Thymus (tissue), 11 donors: ENCODE results near the gene DNAJC16. TPM values are rescaled to one million over a fixed set of nuclear protein-coding genes. Genes with fewer than 3 reads are reported as not detected.

Experiments used
- DNase-seq, 9 donors: peaks; one replicate each; pipeline ENCODE4 v3.0.0-alpha.2; 2013; ENCODE audit warnings: low spot score in 9 of 9, low read depth in 6 of 9, missing footprints in 1 of 9
- H3K27ac ChIP-seq, 2 donors: one replicate each; pipeline ENCODE4 v1.5.1; 2013; ENCODE audit warnings: control low read depth in 1 of 2, low read depth in 1 of 2, low read length in 1 of 2, mild to moderate bottlenecking in 1 of 2, moderate library complexity in 1 of 2
- H3K27me3 ChIP-seq, 2 donors: one replicate each; pipeline ENCODE4 v1.5.1; 2013; ENCODE audit warnings: low read length in 1 of 2; ENCODE audit not compliant: control insufficient read depth in 2 of 2, insufficient read depth in 1 of 2
- H3K36me3 ChIP-seq, 2 donors: one replicate each; pipeline ENCODE4 v1.5.1; 2013; ENCODE audit warnings: low read length in 1 of 2, mild to moderate bottlenecking in 1 of 2, moderate library complexity in 1 of 2; ENCODE audit not compliant: control insufficient read depth in 2 of 2, insufficient read depth in 2 of 2
- H3K4me1 ChIP-seq, 2 donors: one replicate each; pipeline ENCODE4 v1.5.1; 2013; ENCODE audit warnings: low read length in 2 of 2; ENCODE audit not compliant: control insufficient read depth in 2 of 2, insufficient read depth in 2 of 2
- H3K4me3 ChIP-seq, 2 donors: one replicate each; pipeline ENCODE4 v1.5.1; 2013; ENCODE audit warnings: low read length in 2 of 2, control low read depth in 1 of 2, mild to moderate bottlenecking in 1 of 2
- H3K9me3 ChIP-seq, 2 donors: one replicate each; pipeline ENCODE4 v1.5.1; 2013; ENCODE audit warnings: low read length in 1 of 2, mild to moderate bottlenecking in 1 of 2; ENCODE audit not compliant: control insufficient read depth in 2 of 2, insufficient read depth in 1 of 2
- WGBS: extraction: QIAGEN DNeasy Blood & Tissue Kit; methylation state at CpG from one replicate; pipeline ENCODE4 v1.1.7; 2013; 5-methylcytosine and 5-hydroxymethylcytosine counted together
- polyA plus RNA-seq: library from polyadenylated mRNA; stranded (reverse); fragments of 200-250 nt; gene quantifications from one replicate; pipeline ENCODE4 v1.2.3, GENCODE V29; 2013
- total RNA-seq: library from RNA; stranded (reverse); fragments of 120-200 nt; gene quantifications from one replicate; pipeline ENCODE4 v1.2.4, GENCODE V29; 2013
- donor health status: healthy.

The DNAJC16 gene
- total and polyA plus RNA-seq, 2 donors, result 6.5 to 8.4 TPM

GRCh38 chr1:15542388-15543250 lies 16.0 kb downstream of the DNAJC16 start:
- Histone ChIP-seq H3K27ac (no peak overlapping the region), H3K36me3 (peaks cover 34 to 62% of the 10 kb centered on the region in 2 donors), H3K27me3 (no peaks in the 10 kb centered on the region), H3K4me1 (no peaks in the 10 kb centered on the region), H3K9me3 (no peaks in the 10 kb centered on the region), H3K4me3 (no peak overlapping the region)
- WGBS, result 97% methylated on average over 7 of the region's 7 CpGs
- DNase-seq, result no peak

GRCh38 chr1:15543251-15543588 lies 16.6 kb downstream of the DNAJC16 start:
- H3K36me3 ChIP-seq, result peaks cover 36 to 64% of the 10 kb centered on the region in 2 donors
- no peak for DNase-seq
- H3K4me1 ChIP-seq, result no peaks in the 10 kb centered on the region
- no peak overlapping the region for H3K27ac ChIP-seq
- H3K27me3 ChIP-seq, result no peaks in the 10 kb centered on the region
- WGBS, result over 99% methylated on average over 5 of the region's 5 CpGs
- H3K4me3 ChIP-seq, result no peak overlapping the region
- no peaks in the 10 kb centered on the region for H3K9me3 ChIP-seq

GRCh38 chr1:15543589-15544568 lies 17.2 kb downstream of the DNAJC16 start:
- H3K4me1 ChIP-seq, result no peaks in the 10 kb centered on the region
- DNase-seq, result no peak
- no peak overlapping the region for H3K4me3 ChIP-seq
- no peaks in the 10 kb centered on the region for H3K9me3 ChIP-seq
- peaks cover 38 to 59% of the 10 kb centered on the region in 2 donors for H3K36me3 ChIP-seq
- WGBS, result 98% methylated on average over 12 of the region's 12 CpGs
- no peak overlapping the region for H3K27ac ChIP-seq
- H3K27me3 ChIP-seq, result no peaks in the 10 kb centered on the region

GRCh38 chr1:15546641-15547040 lies 20.0 kb downstream of the DNAJC16 start:
- H3K36me3 ChIP-seq, result peaks cover 35 to 48% of the 10 kb centered on the region in 2 donors
- 97% methylated on average over 2 of the region's 2 CpGs for WGBS

GRCh38 chr1:15550573-15550972 lies 23.9 kb downstream of the DNAJC16 start:
- no peaks in the 10 kb centered on the region for H3K9me3 ChIP-seq
- 96% methylated on average over 6 of the region's 6 CpGs for WGBS
- no peaks in the 10 kb centered on the region for H3K27me3 ChIP-seq
- DNase-seq, result no peak
- H3K27ac ChIP-seq, result no peak overlapping the region
- H3K36me3 ChIP-seq, result peaks cover 20% of the 10 kb centered on the region in 2 donors
- no peaks in the 10 kb centered on the region for H3K4me1 ChIP-seq
- H3K4me3 ChIP-seq, result no peak overlapping the region

More at GRCh38 chr1:15546641-15547040, 20.0 kb downstream of the DNAJC16 start:
- H3K9me3 ChIP-seq, result no peaks in the 10 kb centered on the region
- DNase-seq, result no peak
- no peaks in the 10 kb centered on the region for H3K4me1 ChIP-seq
- H3K27me3 ChIP-seq, result no peaks in the 10 kb centered on the region
- H3K4me3 ChIP-seq, result no peak overlapping the region
- H3K27ac ChIP-seq, result no peak overlapping the region

- Histone ChIP-seq H3K27ac (no peak overlapping the region), H3K9me3 (no peaks in the 10 kb centered on the region), H3K4me1 (no peaks in the 10 kb centered on the region), H3K36me3 (peaks cover 15 to 18% of the 10 kb centered on the region in 2 donors), H3K4me3 (no peak overlapping the region), H3K27me3 (no peaks in the 10 kb centered on the region)
- no peak for DNase-seq
- 95% methylated on average over 2 of the region's 2 CpGs for WGBS
Observed at GRCh38 chr1:15557008-15557407, 30.4 kb downstream of the DNAJC16 start.

GRCh38 chr1:15557594-15557993 lies 30.9 kb downstream of the DNAJC16 start:
- 100% methylated on average over 2 of the region's 2 CpGs for WGBS

GRCh38 chr1:15558516-15558915 lies 31.9 kb downstream of the DNAJC16 start:
- Histone ChIP-seq H3K27me3 (no peaks in the 10 kb centered on the region), H3K9me3 (no peaks in the 10 kb centered on the region), H3K4me1 (no peaks in the 10 kb centered on the region), H3K36me3 (peaks cover 23 to 29% of the 10 kb centered on the region in 2 donors), H3K27ac (no peak overlapping the region), H3K4me3 (no peak overlapping the region)
- DNase-seq, result no peak
- WGBS, result 99% methylated on average over 4 of the region's 4 CpGs

More at GRCh38 chr1:15557594-15557993, 30.9 kb downstream of the DNAJC16 start:
- Histone ChIP-seq H3K27me3 (no peaks in the 10 kb centered on the region), H3K27ac (no peak overlapping the region), H3K36me3 (peaks cover 21 to 23% of the 10 kb centered on the region in 2 donors), H3K4me3 (no peak overlapping the region), H3K9me3 (no peaks in the 10 kb centered on the region), H3K4me1 (no peaks in the 10 kb centered on the region)
- DNase-seq, result no peak
